ENCODE measurements around the gene ZNF793.

GRCh38 chr19:37470216-37470615 lies 36.5 kb upstream of the ZNF793 start:
- TF ChIP-seq NR2C2 (CRISPR knock-in tag; IDR thresholded peaks at IDR 0.05) (no peak), CTCF (IDR thresholded peaks at IDR 0.05) (no peak), NFE2L1 (CRISPR knock-in tag; IDR thresholded peaks at IDR 0.05) (no peak)
- TF ChIP-seq, protein P1, sequence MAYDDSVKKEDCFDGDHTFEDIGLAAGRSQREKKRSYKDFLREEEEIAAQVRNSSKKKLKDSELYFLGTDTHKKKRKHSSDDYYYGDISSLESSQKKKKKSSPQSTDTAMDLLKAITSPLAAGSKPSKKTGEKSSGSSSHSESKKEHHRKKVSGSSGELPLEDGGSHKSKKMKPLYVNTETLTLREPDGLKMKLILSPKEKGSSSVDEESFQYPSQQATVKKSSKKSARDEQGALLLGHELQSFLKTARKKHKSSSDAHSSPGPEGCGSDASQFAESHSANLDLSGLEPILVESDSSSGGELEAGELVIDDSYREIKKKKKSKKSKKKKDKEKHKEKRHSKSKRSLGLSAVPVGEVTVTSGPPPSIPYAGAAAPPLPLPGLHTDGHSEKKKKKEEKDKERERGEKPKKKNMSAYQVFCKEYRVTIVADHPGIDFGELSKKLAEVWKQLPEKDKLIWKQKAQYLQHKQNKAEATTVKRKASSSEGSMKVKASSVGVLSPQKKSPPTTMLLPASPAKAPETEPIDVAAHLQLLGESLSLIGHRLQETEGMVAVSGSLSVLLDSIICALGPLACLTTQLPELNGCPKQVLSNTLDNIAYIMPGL (CRISPR knock-in tag; IDR thresholded peaks at IDR 0.05) = no peak
- TF ChIP-seq, protein P2, sequence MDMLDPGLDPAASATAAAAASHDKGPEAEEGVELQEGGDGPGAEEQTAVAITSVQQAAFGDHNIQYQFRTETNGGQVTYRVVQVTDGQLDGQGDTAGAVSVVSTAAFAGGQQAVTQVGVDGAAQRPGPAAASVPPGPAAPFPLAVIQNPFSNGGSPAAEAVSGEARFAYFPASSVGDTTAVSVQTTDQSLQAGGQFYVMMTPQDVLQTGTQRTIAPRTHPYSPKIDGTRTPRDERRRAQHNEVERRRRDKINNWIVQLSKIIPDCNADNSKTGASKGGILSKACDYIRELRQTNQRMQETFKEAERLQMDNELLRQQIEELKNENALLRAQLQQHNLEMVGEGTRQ (CRISPR knock-in tag; IDR thresholded peaks at IDR 0.05) = no peak

Measured in WTC11 (cell line).